Aorta (tissue), 5 donors: Measurements from ENCODE around the gene SPNS3. TPM values are rescaled to one million over a fixed set of nuclear protein-coding genes. Genes with fewer than 3 reads are reported as not detected.

Source experiments
- ATAC-seq: fragments of 200-7000 bp; cut with Tn5 transposase; one replicate; pipeline ENCODE4 v1.9.1; 2022; ENCODE audit warnings: moderate library complexity; ENCODE audit not compliant: low FRiP score
- DNase-seq, 2 donors: peaks; one replicate each; pipeline ENCODE4 v3.0.0-alpha.2; 2020
- H3K27ac ChIP-seq, 2 donors: one replicate each; pipeline ENCODE4 v1.5.1; 2013; ENCODE audit warnings: low read length in 2 of 2, mild to moderate bottlenecking in 2 of 2, moderate library complexity in 2 of 2, control low read depth in 1 of 2, inconsistent platforms in 1 of 2, low read depth in 1 of 2
- H3K27me3 ChIP-seq, 2 donors: one replicate each; pipeline ENCODE4 v1.6.1; 2013; ENCODE audit warnings: control low read depth in 1 of 2, low read length in 1 of 2, mild to moderate bottlenecking in 1 of 2, moderate library complexity in 1 of 2; ENCODE audit not compliant: insufficient read depth in 2 of 2, control insufficient read depth in 1 of 2
- H3K36me3 ChIP-seq, 2 donors: one replicate each; pipeline ENCODE4 v1.6.1; 2013; ENCODE audit warnings: control low read depth in 1 of 2, low read length in 1 of 2, mild to moderate bottlenecking in 1 of 2; ENCODE audit not compliant: insufficient read depth in 2 of 2, control insufficient read depth in 1 of 2
- H3K4me1 ChIP-seq, 2 donors: one replicate each; pipeline ENCODE4 v1.6.1; 2013; ENCODE audit warnings: low read length in 2 of 2, control low read depth in 1 of 2, mild to moderate bottlenecking in 1 of 2, moderate library complexity in 1 of 2; ENCODE audit not compliant: insufficient read depth in 2 of 2, control insufficient read depth in 1 of 2
- H3K4me3 ChIP-seq, 2 donors: one replicate each; pipeline ENCODE4 v1.5.1; 2013; ENCODE audit warnings: low read length in 2 of 2, control low read depth in 1 of 2, mild to moderate bottlenecking in 1 of 2
- H3K9me3 ChIP-seq: one replicate; pipeline ENCODE4 v1.6.1; 2013; ENCODE audit warnings: mild to moderate bottlenecking, low read length; ENCODE audit not compliant: control insufficient read depth
- WGBS, 2 donors: extraction: QIAGEN DNeasy Blood & Tissue Kit; methylation state at CpG; one replicate each; pipeline ENCODE4 v1.1.7; 2013; 5-methylcytosine and 5-hydroxymethylcytosine counted together
- intact Hi-C, 2 donors: fragments of 100-400 bp; cut with DNase I; formaldehyde crosslinking; loops; one replicate each; pipeline versions ENCODE4 v1.14.2 to v1.15.0; 2022
- polyA plus RNA-seq, 2 donors: library from polyadenylated mRNA; stranded (reverse); fragments of 200-250 nt; gene quantifications; one replicate each; pipeline ENCODE4 v1.2.3, GENCODE V29; 2013
- total RNA-seq, 2 donors: library from RNA; stranded (reverse); fragmentation: NEBNext Ultra II Directional; extraction: Animal tissue kit (Norgen Biotek cat#: 25700); gene quantifications; one replicate each; pipeline ENCODE4 v1.2.1, GENCODE V29; 2021
- donor health status: healthy with polysubstance abuse.
- donor health status: Bipolar disorder and iron deficiency.
- donor health status: DM: no; HTN: no; CAD: no.
- donor health status: DM: no; HTN: no; CAD: no.
- donor health status: DM: yes; HTN: yes; CAD: no.

The SPNS3 gene
- total and polyA plus RNA-seq, 4 donors = 0.19 to 1.2 (median 0.25) TPM; not detected in 1

DNA sequence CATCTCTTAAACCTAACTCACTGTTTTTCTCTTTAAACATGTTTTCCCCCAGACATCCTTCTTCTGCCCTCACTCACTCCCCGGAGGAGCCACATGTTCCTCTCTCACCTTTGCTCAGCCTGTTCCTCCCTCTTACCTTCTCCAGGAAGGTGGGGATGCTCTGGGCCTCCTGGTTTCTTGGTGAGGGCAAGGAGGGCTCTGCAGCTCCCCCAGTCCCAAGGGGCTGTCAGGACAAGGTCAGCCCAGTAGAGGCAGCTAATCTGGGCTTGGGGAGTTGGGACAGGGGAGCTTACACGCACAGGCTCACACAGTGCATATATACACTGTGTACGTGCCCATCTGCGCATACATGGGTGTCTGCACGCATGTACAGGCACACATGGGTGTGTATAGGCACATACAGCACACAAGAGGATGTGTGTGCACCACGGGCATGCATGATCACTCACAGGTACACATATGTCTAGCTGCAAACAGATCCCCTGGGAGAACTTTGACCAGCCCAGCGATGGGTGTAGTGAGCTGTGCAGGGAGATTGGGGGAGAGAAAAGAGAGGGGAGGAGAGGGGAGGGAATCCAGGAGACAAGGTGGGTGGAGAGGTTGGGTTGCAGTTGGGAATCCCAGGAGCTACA is 28.6 kb upstream of the SPNS3 start:
- Histone ChIP-seq H3K4me3 (no peak overlapping the region), H3K36me3 (no peaks in the 10 kb centered on the region)
- intact Hi-C loops = no loop called here

DNA sequence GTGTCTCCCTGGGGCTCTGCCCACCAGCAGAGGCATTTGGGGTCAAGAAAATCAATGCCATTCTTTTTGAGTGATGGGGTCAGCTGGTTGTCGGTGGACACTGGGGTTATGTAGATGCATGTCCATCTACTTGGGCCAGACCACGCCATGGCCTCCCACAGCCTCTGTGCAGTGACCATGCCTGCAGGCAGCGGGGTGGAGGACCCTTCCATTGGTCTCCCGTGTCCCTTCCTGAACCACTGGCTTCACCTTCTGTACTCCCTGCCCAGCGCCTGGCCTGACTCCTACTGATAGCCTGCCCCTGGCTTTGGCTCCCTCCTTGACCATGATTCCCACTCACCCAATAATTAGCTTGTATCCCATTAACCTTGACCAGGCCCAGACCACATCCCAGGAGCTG is 28.0 kb upstream of the SPNS3 start:
- ATAC-seq = no peak
- intact Hi-C loops = no loop called here
- Histone ChIP-seq H3K36me3 (no peaks in the 10 kb centered on the region), H3K4me1 (no peaks in the 10 kb centered on the region), H3K27ac (no peak overlapping the region), H3K27me3 (no peaks in the 10 kb centered on the region), H3K4me3 (no peak overlapping the region), H3K9me3 (no peaks in the 10 kb centered on the region)
- DNase-seq = no peak
- WGBS, 2 donors = 85 to 89% methylated on average over 5 of the region's 5 CpGs

More for the DNA sequence above, 28.6 kb upstream of the SPNS3 start:
- no peaks in the 10 kb centered on the region for H3K27me3 ChIP-seq
- no peak overlapping the region for H3K27ac ChIP-seq
- no peak for DNase-seq
- 85 to 86% methylated on average over 7 of the region's 7 CpGs for WGBS, 2 donors
- no peaks in the 10 kb centered on the region for H3K4me1 ChIP-seq
- H3K9me3 ChIP-seq = no peaks in the 10 kb centered on the region
- no peak for ATAC-seq

DNA sequence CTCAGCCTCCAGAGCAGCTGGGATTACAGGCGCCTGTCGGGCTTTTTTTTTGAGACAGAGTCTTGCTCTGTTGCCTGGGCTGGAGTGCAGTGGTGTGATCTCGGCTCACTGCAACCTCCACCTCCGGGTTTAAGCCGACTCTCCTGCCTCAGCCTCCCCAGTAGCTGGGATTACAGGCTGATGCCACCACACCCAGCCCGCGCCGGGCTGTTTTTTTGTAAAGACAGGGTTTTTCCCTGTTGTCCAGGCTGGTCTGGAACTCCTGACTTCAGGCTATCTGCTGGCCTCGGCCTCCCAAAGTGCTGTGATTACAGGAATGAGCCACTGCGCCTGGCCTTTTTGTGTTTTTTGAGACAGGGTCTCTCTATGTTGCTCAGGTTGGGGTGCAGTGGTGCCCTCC is 27.4 kb upstream of the SPNS3 start:
- ATAC-seq = no peak
- DNase-seq = no peak
- H3K27ac ChIP-seq = no peak overlapping the region
- H3K27me3 ChIP-seq = no peaks in the 10 kb centered on the region
- no peaks in the 10 kb centered on the region for H3K4me1 ChIP-seq
- no peaks in the 10 kb centered on the region for H3K36me3 ChIP-seq
- no peak overlapping the region for H3K4me3 ChIP-seq
- intact Hi-C loops = no loop called here
- 95% methylated on average over 10 of the region's 10 CpGs for WGBS, 2 donors
- no peaks in the 10 kb centered on the region for H3K9me3 ChIP-seq

DNA sequence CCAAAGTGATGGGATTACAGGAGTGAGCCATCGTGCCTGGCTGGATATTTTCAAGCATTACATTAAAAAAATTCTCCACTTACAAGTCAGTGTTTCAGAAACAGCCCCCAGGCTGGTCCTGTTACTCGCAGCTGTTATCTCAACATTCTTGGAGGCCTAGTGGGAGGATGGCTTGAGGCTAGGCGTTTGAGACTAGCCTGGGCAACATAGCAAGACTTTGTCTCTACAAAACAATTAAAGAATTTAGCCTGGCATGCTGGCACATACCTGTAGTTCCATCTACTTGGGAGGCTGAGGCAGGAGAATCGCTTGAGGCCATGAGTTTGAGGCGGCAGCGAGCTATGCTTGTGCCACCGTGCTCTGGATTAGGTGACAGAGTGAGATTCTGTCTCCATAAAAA is 26.5 kb upstream of the SPNS3 start:
- Histone ChIP-seq H3K36me3 (no peaks in the 10 kb centered on the region), H3K27ac (no peak overlapping the region), H3K9me3 (no peaks in the 10 kb centered on the region), H3K27me3 (no peaks in the 10 kb centered on the region), H3K4me3 (no peak overlapping the region), H3K4me1 (no peaks in the 10 kb centered on the region)
- WGBS, 2 donors = 81 to 88% methylated on average over 7 of the region's 7 CpGs
- intact Hi-C loops = no loop called here
- DNase-seq = no peak
- ATAC-seq = no peak

- H3K27ac ChIP-seq = no peak overlapping the region
- WGBS, 2 donors = 80 to 81% methylated on average over 8 of the region's 8 CpGs
- H3K27me3 ChIP-seq = no peaks in the 10 kb centered on the region
- DNase-seq (no peak), ATAC-seq (no peak)
- H3K4me1 ChIP-seq = no peaks in the 10 kb centered on the region
- H3K9me3 ChIP-seq = no peaks in the 10 kb centered on the region
- no peak overlapping the region for H3K4me3 ChIP-seq
- no peaks in the 10 kb centered on the region for H3K36me3 ChIP-seq
- intact Hi-C loops = no loop called here
These were observed 25.9 kb upstream of the SPNS3 start for GRCh38 chr17:4407851-4408250.

GRCh38 chr17:4409659-4410058 is 24.1 kb upstream of the SPNS3 start:
- no peaks in the 10 kb centered on the region for H3K9me3 ChIP-seq
- no peaks in the 10 kb centered on the region for H3K27me3 ChIP-seq
- H3K27ac ChIP-seq = no peak overlapping the region
- intact Hi-C loops = loop anchor here in 1 of 2 donors (5.0 kb wide), 1 partner anchor 107 kb away; no protein-coding TSS in a partner anchor
- no peak for DNase-seq
- 58 to 62% methylated on average over 6 of the region's 6 CpGs for WGBS, 2 donors
- ATAC-seq = no peak
- no peaks in the 10 kb centered on the region for H3K36me3 ChIP-seq
- no peaks in the 10 kb centered on the region for H3K4me1 ChIP-seq
- no peak overlapping the region for H3K4me3 ChIP-seq

- H3K9me3 ChIP-seq = no peaks in the 10 kb centered on the region
- no peak overlapping the region for H3K4me3 ChIP-seq
- no peaks in the 10 kb centered on the region for H3K27me3 ChIP-seq
- ATAC-seq (no peak), DNase-seq (no peak)
- no peak overlapping the region for H3K27ac ChIP-seq
- H3K4me1 ChIP-seq = no peaks in the 10 kb centered on the region
- no peaks in the 10 kb centered on the region for H3K36me3 ChIP-seq
- intact Hi-C loops = loop anchor here in 1 of 2 donors (5.0 kb wide), 1 partner anchor 109 kb away; no protein-coding TSS in a partner anchor
- WGBS, 2 donors = 80 to 82% methylated on average over 3 of the region's 3 CpGs
These were observed 22.5 kb upstream of the SPNS3 start for GRCh38 chr17:4411201-4411600.

DNA sequence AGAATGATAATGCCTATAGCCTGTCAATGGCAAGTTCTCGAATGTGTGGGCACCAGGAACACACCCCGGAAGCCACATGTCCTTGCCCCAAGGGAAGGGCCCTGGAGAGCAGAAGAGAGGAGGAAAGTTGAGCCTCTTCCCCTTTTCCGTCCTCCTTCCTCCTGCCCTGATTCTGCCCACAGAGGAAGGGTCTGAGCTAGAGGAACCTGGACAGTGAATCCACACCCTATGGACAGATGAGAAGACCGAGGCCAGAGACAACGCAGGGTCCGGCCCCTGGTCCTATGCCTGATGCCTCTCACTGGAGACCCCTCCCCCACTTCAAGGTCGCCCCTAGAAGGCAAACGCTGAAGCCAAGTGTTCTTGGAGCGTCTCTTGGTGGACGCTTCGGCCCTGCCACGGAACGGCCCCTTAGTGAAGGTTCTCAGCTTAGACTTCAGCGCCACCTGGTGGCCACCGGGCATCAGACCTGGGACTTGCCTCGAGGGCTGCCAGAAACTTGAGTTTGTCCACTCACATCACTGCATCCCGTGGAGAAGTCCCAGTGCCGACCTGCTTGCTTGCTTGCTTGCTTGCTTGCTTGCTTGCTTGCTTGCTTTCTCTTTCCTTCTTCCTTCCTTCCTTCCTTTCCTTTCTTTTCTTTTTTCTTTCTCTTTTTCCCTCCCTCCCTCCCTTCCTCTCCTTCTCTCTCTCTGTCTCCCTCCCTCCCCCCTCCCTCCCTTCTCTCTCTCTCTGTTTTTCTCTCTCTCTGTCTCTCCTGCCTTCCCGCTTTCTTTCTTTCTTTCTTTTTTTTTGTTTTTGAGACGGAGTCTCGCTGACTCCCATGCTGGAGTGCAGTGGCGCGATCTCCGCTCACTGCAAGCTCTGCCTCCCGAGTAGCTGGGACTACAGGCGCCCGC is 20.6 kb upstream of the SPNS3 start:
- ATAC-seq (peak; percentile 95), DNase-seq (peak; percentile 95 to 99)
- no peaks in the 10 kb centered on the region for H3K4me1 ChIP-seq
- 34% methylated on average over 27 of the region's 27 CpGs for whole genome bisulfite sequencing, 2 donors
- no peak overlapping the region for H3K27ac ChIP-seq
- H3K27me3 ChIP-seq = no peaks in the 10 kb centered on the region
- H3K9me3 ChIP-seq = no peaks in the 10 kb centered on the region
- no peaks in the 10 kb centered on the region for H3K36me3 ChIP-seq
- H3K4me3 ChIP-seq = no peak overlapping the region
- intact Hi-C loops = loop anchor here (1.0 to 5.0 kb wide), 2 partner anchors 111 to 198 kb away; no protein-coding TSS in a partner anchor
